Measurements from ENCODE around the gene ATP6AP1. TPM values are rescaled to one million over a fixed set of nuclear protein-coding genes. Genes with fewer than 3 reads are reported as not detected.

ATP6AP1 gene
- total RNA-seq, 6 donors from 2014 or later = 70.3 to 183 (median 108) TPM

- H3K27ac ChIP-seq = peak overlapping the region; percentile 97 to 98 (median 97)
- no peak for DNase-seq
- 69% methylated on average over 13 of the region's 13 CpGs; no CpG with 5 or more reads in 1 of the 2 donors for WGBS, 2 donors
These were observed 48.3 kb upstream of the ATP6AP1 start for GRCh38 chrX:154380153-154380552.

GRCh38 chrX:154380787-154381186 is 47.7 kb upstream of the ATP6AP1 start:
- Histone ChIP-seq H3K9me3 (peaks cover 0 to 13% (median 0%) of the 10 kb centered on the region in 4 donors), H3K27me3 (no peaks in the 10 kb centered on the region), H3K4me3 (peak overlapping the region in 1 of 4 donors; percentile 72), H3K36me3 (peaks cover 0 to 4% (median 0%) of the 10 kb centered on the region in 4 donors), H3K27ac (no peak overlapping the region), H3K4me1 (peaks cover 4 to 11% (median 9%) of the 10 kb centered on the region in 4 donors)
- DNase-seq (no peak), ATAC-seq (ENCODE audit: low FRiP score in 2 of 2) (no peak)
- 73 to 84% methylated on average over 9 to 14 of the region's 14 CpGs for WGBS, 2 donors
- TF ChIP-seq POLR2A (IDR thresholded peaks at IDR 0.05) (no peak), CTCF (IDR thresholded peaks at IDR 0.05) (no peak), EP300 (IDR thresholded peaks at IDR 0.05) (no peak), POLR2AphosphoS5 (IDR thresholded peaks at IDR 0.05) (no peak)

More at GRCh38 chrX:154380153-154380552, 48.3 kb upstream of the ATP6AP1 start:
- peaks cover 0 to 4% (median 0%) of the 10 kb centered on the region in 4 donors for H3K36me3 ChIP-seq
- peaks cover 0 to 13% (median 0%) of the 10 kb centered on the region in 4 donors for H3K9me3 ChIP-seq
- ATAC-seq (ENCODE audit: low FRiP score in 2 of 2) = no peak
- no peak for TF ChIP-seq CTCF (IDR thresholded peaks at IDR 0.05)
- TF ChIP-seq POLR2A (IDR thresholded peaks at IDR 0.05) = no peak
- no peak for TF ChIP-seq POLR2AphosphoS5 (IDR thresholded peaks at IDR 0.05)
- TF ChIP-seq EP300 (IDR thresholded peaks at IDR 0.05) = no peak
- peaks cover 4 to 11% (median 9%) of the 10 kb centered on the region in 4 donors for H3K4me1 ChIP-seq
- no peaks in the 10 kb centered on the region for H3K27me3 ChIP-seq
- H3K4me3 ChIP-seq = peak overlapping the region; percentile 50 to 77 (median 69)

- 50 to 67% methylated on average over 2 to 6 of the region's 6 CpGs for WGBS, 2 donors
- no peak overlapping the region for H3K4me3 ChIP-seq
- peaks cover 0 to 4% (median 0%) of the 10 kb centered on the region in 4 donors for H3K36me3 ChIP-seq
These were observed 47.2 kb upstream of the ATP6AP1 start for GRCh38 chrX:154381271-154381670.

GRCh38 chrX:154382483-154383069 is 45.9 kb upstream of the ATP6AP1 start:
- Histone ChIP-seq H3K27me3 (no peaks in the 10 kb centered on the region), H3K27ac (no peak overlapping the region), H3K36me3 (peaks cover 0 to 4% (median 0%) of the 10 kb centered on the region in 4 donors), H3K4me3 (no peak overlapping the region), H3K4me1 (peaks cover 4 to 11% (median 7%) of the 10 kb centered on the region in 4 donors), H3K9me3 (peaks cover 0 to 13% (median 0%) of the 10 kb centered on the region in 4 donors)
- TF ChIP-seq POLR2A (IDR thresholded peaks at IDR 0.05) (no peak), CTCF (IDR thresholded peaks at IDR 0.05) (no peak), POLR2AphosphoS5 (IDR thresholded peaks at IDR 0.05) (no peak), EP300 (IDR thresholded peaks at IDR 0.05) (no peak)
- WGBS, 2 donors = 82 to 89% methylated on average over 4 to 7 of the region's 11 CpGs
- DNase-seq (no peak), ATAC-seq (ENCODE audit: low FRiP score in 2 of 2) (no peak)

More at GRCh38 chrX:154381271-154381670, 47.2 kb upstream of the ATP6AP1 start:
- no peaks in the 10 kb centered on the region for H3K27me3 ChIP-seq
- TF ChIP-seq EP300 (IDR thresholded peaks at IDR 0.05) = no peak
- no peak for TF ChIP-seq CTCF (IDR thresholded peaks at IDR 0.05)
- TF ChIP-seq POLR2AphosphoS5 (IDR thresholded peaks at IDR 0.05) = no peak
- no peak for TF ChIP-seq POLR2A (IDR thresholded peaks at IDR 0.05)
- H3K4me1 ChIP-seq = peaks cover 4 to 11% (median 9%) of the 10 kb centered on the region in 4 donors
- no peak for DNase-seq
- no peak overlapping the region for H3K27ac ChIP-seq
- peaks cover 0 to 13% (median 0%) of the 10 kb centered on the region in 4 donors for H3K9me3 ChIP-seq
- no peak for ATAC-seq (ENCODE audit: low FRiP score in 2 of 2)

All from upper lobe of left lung (tissue), 6 donors.